Ovary (tissue), 3 donors: ENCODE results near the gene CNPY3.

ENCODE experiments used
- EP300 ChIP-seq: sonication (generic); formaldehyde crosslinking; IDR thresholded peaks from one replicate; pipeline ENCODE4 v1.6.1; 2017; ENCODE audit warnings: antibody characterized with exemption
- TF ChIP-seq, protein P1 (sequence below), 3 donors: fragments of 450-650 bp in 2 of 3; fragments of 200-600 bp in 1 of 3; IDR thresholded peaks; one replicate each; pipeline versions ENCODE4 v1.5.1 to v1.8.0; 2016 to 2022; ENCODE audit warnings: antibody characterized with exemption in 3 of 3, mild to moderate bottlenecking in 1 of 3
- donor health status: DM: no; HTN: no; CAD: no.

DNA sequence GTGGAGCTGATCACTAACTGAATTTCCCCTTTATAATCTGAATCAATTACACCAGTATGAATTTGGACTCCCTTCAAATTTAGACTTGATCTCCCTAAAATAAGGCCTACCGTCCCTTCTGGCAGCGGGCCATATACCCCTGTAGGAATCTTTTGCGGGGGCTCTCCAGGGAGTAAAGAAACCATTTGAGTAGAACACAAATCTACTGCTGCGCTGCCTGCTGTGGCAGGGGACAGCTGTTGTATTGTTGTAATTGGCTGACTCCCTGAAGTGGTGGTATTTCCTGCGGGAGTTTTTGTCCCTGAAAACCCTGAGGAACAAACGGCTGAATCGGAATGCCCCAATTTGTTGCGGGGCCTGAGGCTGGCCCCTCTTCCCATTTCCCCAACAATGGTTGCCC lies 29.4 kb upstream of the CNPY3 start:
- TF ChIP-seq, protein P1, sequence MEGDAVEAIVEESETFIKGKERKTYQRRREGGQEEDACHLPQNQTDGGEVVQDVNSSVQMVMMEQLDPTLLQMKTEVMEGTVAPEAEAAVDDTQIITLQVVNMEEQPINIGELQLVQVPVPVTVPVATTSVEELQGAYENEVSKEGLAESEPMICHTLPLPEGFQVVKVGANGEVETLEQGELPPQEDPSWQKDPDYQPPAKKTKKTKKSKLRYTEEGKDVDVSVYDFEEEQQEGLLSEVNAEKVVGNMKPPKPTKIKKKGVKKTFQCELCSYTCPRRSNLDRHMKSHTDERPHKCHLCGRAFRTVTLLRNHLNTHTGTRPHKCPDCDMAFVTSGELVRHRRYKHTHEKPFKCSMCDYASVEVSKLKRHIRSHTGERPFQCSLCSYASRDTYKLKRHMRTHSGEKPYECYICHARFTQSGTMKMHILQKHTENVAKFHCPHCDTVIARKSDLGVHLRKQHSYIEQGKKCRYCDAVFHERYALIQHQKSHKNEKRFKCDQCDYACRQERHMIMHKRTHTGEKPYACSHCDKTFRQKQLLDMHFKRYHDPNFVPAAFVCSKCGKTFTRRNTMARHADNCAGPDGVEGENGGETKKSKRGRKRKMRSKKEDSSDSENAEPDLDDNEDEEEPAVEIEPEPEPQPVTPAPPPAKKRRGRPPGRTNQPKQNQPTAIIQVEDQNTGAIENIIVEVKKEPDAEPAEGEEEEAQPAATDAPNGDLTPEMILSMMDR (IDR thresholded peaks at IDR 0.05): no peak
- no peak for TF ChIP-seq EP300
